Measurements from ENCODE around the gene NR1D1. TPM values are rescaled to one million over a fixed set of nuclear protein-coding genes. Genes with fewer than 3 reads are reported as not detected.
"Not testable (repeated sequence)": the region's sequence is repeated elsewhere in the genome, so short reads cannot be mapped to it uniquely, and the experiment has no call there.

Gene NR1D1
- total RNA-seq = 14.6 TPM

GRCh38 chr17:40100419-40100668 lies at the start of gene NR1D1:
NR1D1 (minus strand) TSS chr17:40100589; CDS start chr17:40100094, 495 bp downstream.
- ATAC-seq = no peak

- no peak for ATAC-seq
Measured at GRCh38 chr17:40148527-40148926, 48.1 kb upstream of the NR1D1 start.

DNA sequence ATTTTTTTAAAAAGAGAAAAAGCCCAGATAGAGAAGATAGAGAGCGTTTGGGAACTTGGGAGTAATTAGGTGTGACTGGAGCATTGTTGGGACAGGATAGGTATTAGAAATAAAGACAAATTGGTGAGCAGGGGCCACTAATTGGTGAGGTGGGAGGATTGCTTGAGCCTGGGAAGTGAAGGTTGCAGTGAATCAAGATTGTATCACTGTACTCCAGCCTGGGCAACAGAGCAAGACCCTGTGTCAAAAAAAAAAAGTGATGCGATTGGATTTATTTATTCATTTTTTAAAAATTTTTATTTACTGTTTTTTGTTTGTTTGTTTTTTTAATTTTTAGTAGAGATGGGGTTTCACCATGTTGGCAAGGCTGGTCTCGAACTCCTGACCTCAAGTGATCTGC lies 45.1 kb upstream of the NR1D1 start:
- ATAC-seq = no peak

DNA sequence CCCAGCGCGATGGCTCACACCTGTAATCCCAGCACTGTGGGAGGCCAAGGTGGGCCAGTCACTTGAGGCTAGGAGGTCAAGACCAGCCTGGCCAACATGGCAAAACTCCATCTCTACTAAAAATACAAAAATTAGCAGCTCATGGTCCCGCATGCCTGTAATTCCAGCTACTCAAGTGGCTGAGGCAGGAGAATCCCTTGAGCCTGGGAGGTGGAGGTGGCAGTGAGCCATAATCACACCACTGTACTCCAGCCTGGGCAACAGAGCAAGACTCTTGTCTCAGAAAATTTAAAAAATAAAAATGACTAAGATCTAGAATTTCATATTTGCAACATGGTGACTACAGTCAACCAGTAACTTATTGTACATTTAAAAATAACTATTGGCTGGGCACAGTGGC lies 42.8 kb upstream of the NR1D1 start:
- not testable (repeated sequence) for ATAC-seq

DNA sequence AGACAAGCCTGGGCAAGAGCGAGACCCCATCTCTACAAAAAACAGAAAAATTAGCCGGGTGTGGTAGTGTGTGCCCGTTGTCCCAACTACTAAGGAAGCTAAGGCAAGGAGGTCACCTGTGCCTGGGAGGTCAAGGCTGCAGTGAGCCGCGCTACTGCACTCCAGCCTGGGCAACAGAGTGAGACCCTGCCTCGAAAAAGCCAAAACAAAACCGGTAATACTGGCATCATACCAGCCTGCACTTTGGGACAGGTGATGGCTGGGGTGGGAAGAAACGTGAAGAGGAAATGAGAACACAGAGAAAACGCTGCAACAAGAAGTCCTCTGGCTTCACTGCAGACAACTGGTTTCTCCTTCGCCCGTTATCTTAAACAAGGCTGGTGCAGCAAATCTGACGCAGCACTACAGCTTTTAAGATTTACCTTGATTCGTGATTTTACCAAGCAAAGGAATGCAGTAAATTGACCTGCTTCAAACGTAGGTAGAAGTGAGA lies 39.2 kb upstream of the NR1D1 start:
- ATAC-seq = peak; percentile 5

GRCh38 chr17:40135817-40136216 lies 35.4 kb upstream of the NR1D1 start:
- ATAC-seq = no peak

DNA sequence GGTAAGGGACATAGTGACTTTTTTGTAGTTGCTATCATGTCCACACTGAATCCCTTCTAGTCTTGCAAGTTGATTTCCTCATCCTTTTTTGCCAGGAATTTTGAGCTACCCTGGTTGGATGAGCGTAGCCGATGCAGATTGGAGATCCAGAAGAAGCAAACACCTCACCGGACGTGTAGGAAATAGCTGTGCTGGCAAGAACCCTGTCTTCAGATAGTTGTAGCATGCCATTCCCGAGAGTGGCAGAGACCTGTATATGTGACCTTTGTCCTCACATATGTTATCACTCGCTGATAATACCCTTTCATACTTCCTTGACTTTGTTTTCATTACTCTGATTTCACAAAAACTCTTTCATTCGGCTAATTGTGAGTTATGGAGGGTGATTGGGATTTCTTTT lies 33.8 kb upstream of the NR1D1 start:
- no peak for ATAC-seq

DNA sequence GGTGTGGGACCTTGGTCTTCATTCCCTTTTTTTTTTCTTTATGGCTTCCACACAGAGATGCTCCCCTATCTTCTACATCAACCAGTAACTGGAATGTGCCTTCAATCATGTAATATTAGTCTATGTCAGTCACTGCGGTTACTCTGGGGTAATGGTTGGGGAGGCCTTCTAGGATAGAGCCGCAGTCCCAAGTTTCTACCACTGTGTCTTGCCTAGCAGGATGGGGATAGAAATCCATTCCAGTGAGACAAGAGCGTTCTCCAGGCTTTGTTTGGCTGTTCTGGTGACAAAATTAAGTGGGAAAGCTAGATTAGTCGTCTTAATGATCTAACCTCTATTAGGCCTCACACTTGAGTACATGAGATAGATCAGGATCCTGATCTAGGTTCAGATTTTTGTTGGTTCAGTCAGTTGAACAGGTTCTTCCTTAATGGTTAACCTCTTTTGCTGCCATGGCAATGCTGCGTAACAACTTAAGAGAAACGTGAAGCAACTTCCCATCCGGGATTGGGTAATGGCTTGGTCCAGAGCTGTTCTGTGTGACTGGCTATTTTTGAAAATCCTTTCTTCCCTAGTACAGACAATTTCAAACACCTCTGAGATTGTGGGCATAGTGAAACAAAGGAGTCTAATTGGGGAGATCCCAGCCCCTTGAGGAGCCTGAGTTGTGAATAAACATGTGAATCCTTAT lies 30.1 kb upstream of the NR1D1 start:
- peak; percentile 17 for ATAC-seq

DNA sequence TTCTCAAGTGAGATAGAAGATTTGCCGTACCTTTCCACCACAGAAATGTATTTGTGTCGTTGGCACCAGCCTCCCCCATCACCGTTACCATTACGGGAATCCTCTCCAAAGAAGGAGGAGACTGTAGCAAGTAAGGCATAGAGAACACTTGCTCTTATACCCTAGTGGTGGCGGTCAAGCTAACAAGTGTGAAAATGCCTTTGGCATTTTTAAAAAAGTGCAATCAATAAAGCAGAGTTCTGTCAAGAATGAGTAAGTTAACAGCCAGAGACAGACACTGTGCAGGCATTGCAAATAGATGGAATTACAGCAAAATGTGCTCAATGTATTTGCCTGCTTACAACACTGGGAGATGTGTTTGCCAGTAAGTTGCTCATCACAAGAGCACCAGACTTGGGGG lies 29.1 kb upstream of the NR1D1 start:
- ATAC-seq = no peak

DNA sequence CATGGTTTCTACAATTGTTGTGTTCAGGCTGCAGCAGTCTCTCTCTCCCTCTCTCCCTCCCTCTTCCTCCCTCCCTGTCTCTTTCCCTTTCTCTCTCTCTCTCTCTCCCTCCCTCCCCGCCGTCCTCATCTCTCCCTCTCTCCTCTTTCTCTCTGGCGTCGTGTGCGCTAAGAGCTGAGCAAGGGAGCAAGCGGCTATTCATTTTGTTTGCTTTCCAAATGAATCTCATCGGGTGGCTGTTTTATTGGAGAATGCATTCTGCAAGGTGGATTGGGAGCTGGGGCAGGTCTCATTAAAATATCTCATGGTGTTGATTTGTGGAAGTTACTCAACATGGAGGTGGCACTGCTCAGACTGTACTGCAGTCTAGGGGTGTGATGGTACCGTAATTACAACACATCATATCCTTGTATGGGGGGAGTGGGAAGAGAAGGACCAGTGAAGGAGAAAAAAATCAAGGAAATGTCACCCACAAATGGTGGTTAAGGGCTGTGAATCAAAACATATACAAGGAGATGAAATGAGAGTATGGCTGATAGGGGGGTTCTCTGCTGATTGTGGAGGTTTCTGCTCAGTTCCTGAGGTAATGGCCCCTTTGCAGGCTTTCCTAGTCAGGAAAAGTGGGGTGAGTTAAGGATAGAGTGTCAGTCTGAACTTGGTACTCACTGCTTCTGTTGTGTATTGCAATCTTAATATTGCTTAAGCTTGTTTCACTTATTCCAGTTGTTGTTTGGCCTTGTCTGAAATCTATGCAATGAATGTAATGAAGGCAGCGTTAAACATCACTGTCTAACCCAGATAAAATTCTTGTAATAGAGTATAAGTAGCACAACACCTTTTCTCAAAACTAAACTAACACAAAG lies 24.1 kb upstream of the NR1D1 start:
- no peak for ATAC-seq

GRCh38 chr17:40123811-40124114 lies 23.4 kb upstream of the NR1D1 start:
- no peak for ATAC-seq

DNA sequence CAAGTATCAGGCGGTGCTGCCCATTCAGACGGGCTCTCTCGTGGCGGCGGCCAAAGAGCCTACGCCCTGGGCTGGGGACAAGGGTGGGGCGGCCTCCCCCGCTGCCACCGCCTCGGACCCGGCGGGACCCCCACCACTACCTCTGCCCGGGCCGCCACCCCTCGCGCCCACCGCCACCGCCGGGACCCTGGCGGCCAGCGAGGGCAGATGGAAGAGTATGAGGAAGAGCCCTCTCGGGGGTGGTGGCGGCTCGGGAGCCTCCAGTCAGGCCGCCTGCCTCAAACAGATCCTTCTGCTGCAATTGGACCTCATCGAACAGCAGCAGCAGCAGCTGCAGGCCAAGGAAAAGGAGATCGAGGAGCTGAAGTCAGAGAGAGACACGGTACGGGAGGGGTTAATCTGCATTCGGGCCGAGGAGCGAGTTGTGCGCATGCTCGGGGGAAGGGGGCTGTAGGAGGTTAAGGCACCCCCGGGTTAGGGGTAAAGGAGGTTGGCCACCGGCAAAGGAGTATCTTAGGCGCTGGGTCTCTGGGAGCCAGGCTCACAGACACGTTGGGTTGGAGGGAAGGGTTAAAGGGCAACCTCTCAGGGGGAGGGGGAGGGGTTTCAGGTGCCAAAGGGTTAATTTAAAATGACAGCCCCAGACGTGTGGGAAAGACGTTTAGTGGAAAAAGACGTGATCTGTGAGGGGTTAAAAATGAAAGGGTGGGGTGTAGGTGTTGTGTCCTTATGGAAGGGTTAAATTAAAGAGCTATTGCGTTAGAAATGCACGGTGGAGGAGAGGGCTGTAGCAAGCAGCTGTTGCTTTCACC lies 22.8 kb upstream of the NR1D1 start:
- peak; percentile 22 for ATAC-seq

DNA sequence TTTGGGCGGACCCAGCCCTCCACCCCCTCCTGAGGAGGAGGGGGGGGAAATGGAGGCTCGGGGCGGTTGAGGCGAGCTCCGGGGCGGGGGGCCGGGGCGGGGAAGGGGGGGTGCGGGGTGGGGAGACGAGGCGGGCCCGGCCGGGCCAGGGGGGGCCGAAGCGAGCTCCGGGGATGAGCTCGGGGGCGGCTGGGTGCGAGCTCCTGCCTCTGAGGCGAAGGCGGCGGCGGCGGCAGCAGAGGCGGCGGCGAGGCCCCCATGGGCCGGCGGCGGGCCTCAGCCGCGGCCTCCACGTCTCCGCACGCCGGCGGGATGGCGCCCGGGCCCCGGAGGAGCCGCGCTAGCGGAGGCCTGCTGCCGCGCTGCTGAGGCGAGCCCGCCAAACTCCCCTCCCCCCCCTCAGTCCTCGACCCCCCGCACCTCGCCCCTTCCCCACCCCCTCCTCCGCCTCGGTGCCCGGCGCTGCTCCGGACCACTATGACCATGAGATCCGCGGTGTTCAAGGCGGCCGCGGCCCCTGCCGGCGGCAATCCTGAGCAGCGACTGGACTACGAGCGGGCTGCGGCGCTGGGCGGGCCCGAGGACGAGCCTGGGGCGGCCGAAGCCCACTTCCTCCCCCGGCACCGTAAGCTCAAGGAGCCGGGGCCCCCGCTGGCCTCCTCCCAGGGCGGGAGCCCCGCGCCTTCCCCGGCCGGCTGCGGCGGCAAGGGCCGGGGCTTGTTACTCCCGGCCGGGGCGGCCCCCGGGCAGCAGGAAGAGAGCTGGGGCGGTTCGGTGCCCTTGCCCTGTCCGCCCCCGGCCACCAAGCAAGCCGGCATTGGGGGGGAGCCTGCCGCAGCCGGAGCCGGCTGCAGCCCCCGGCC lies 22.0 kb upstream of the NR1D1 start:
- peak; percentile 41 for ATAC-seq

GRCh38 chr17:40121181-40122135 lies 21.1 kb upstream of the NR1D1 start, which contains the start of gene MSL1:
MSL1 (plus strand) TSS chr17:40121971; CDS start chr17:40122613, 642 bp downstream.
- peak; percentile 81 for ATAC-seq

DNA sequence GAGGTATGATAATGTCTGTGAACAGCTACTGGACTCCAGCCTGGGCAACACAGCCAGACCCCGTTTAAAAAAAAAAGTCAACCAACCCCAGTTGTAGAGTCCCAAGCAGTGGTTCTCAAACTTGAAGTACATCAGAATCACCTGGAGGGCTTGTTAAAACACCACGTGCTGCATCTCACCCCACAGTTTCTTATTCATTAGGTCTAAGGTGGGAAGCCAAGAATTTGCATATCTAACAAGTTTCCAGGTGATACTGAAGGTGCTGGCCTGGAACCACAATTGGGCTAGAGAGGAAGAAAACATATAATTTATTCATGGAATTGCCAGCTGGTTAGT lies 14.7 kb upstream of the NR1D1 start:
- ATAC-seq = no peak

- ATAC-seq = no peak
Measured at GRCh38 chr17:40113907-40114245, 13.5 kb upstream of the NR1D1 start.

DNA sequence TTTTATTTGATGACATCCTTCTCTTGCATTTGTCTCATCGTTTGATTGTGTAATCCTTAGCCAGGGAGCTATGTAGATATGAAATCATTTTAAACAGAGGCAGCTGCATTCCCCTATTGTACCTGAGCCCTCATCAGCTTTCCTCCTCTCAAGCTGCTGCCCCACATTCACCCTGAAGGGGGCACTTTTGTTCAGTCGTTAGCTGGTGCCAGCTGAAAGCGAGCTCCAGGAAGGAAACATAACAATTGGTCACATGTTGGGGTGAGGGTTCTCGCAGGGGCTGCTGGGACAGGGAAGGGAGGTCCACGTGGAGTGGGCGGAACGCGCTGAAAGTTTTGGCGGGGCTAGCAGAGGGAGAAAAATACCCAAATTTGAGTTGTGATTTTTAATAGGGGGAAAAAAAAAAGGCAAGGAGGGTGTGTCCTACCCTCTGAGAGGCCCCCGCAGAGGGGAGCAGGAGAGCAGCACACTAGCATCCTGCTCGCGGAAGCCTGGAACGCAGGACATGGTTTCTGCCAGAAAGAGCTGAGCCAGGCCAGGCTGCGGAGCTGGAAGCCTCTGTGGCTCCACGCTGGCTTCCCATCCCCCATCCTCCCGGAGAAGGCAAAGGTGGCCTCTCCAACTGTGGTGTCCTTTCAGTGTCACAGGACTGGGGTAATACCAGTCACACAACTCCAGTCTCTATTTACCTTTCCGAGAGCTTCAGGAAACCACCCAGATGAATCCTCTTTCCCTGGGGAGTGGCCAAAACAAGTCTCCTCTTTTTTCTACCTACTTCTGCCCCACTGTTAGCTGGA lies 12.9 kb upstream of the NR1D1 start:
- peak; percentile 80 for ATAC-seq

- ATAC-seq = no peak
Measured at GRCh38 chr17:40112718-40113109, 12.3 kb upstream of the NR1D1 start.

DNA sequence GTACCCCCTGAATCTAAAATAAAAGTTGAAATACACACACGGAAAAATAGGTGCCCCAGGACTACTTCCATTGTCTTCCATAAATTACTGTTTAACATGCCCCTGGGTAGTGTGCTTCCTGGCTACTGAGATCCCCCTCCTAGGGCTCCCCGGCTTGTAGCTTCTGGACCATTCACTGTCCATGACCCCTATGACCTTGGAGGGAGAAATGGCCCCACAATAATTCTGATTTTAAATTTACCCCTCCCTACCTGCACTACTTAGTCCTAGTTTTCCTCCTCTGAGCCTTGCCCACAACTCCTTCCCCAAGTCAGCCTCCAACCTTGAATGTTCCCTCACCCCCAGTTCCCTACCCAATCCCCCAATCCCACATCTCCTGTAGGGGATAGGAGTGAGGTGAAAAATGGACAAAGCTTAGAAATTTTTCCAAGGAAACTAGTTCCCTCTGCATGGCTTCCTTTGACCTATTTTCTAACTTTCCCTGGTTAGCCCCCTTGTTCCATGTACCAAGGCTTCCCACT lies 11.9 kb upstream of the NR1D1 start:
- no peak for ATAC-seq
